Activated CD4-positive, CD25-positive, alpha-beta regulatory T cell treated with anti-CD3 and anti-CD28 coated beads, Interleukin-2, amount 50 U/mL, for 72 hours (primary cell): Measurements from ENCODE around the gene CDHR3.
"Not testable (repeated sequence)": the region's sequence is repeated elsewhere in the genome, so short reads cannot be mapped to it uniquely, and the experiment has no call there.

Source experiments
- DNase-seq: peaks from one replicate; pipeline ENCODE4 v3.0.0; 2021

CDHR3 gene

DNA sequence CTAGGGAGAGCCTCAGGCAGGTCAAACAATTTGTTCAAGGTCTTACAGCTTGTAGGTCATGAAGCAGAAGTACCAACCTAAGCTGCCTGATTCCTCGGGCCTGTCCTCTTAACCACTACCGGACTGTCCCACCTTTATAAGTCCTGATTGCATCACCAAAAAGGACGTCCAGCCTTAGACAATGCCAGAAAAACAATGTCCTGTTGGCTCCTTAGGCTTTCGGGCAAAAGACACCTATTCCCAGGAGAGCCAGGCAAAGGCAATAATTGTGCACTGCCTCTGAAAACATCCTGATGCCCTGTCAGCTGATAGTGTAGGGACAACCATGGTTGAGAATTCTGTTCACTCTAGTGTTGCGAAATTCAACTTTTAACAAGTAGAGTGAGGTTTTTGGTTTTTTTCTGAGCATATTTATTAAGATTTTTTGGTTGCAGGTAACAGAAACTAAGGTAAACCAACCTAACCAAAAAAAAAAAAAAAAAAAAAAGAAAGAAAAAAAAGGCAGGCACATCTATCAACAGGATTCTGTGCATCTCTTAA, 40.5 kb downstream of the CDHR3 start:
- no peak for DNase-seq

DNA sequence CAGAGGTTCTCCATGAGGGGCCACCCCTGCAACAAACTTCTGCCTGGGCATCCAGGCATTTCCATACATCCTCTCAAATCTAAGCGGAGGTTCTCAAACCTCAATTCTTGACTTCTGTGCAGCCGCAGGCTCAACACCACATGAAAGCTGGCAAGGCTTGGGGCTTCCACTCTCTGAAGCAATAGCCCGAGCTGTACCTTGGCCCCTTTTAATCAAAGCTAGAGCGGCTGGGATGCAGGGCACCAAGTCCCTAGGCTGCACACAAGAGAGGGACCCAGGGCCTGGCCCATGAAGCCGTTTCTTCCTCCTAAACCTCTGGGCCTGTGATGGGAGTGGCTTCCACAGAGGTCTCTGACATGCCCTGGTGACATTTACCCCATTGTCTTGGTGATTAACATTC, 43.8 kb downstream of the CDHR3 start:
- DNase-seq: no peak

DNA sequence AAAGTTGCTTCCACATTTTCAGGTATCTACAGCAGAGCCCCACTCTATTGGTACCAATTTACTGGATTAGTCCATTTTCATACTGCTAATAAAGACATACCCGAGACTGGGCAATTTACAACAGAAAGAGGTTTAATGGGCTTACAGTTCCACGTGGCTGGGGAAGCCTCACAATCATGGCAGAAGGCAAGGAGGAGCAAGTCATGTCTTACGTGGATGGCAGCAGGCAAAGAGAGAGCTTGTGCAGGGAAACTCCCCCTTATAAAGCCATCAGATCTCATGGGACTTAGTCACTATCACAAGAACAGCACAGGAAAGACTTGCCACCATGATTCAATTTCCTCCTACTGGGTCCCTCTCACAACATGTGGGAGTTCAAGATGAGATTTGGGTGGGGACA, 44.7 kb downstream of the CDHR3 start:
- not testable (repeated sequence) for DNase-seq

DNA sequence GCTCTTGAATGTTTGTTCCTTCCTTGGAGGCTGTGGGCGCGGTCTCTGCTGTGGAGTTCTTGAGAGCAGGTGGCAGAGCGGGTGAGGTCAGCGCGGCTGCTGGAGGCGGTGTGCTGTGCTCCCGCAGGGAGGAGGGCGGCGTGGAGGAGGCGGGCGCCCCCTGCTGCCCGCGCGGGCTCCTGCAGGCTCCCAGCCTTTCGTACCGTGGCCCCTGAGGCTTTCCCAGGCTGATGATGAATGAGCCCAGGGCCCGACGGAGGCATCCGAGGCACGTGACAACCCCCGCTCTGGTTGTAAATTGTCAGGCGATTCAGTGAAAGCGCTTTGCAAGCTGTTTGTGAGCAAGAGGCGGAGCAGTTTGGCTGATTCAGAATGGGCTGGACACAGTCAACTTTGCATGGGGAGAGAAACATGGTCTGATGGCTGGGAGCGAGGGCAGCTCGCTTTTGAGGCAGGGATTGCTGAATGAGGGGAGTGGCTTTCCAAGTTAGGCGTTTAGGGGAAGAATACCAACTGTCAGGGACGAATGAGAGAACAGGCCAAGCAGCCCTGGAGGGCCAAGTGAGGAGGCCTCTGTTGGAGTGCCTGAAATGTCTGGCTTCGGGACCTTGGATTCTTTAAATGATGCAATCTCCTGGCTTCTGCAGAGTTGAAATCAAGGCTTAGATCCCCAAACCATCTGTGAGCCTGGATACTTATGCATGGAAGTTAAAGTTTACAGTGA, 46.6 kb downstream of the CDHR3 start:
- DNase-seq: peak; percentile 84

DNA sequence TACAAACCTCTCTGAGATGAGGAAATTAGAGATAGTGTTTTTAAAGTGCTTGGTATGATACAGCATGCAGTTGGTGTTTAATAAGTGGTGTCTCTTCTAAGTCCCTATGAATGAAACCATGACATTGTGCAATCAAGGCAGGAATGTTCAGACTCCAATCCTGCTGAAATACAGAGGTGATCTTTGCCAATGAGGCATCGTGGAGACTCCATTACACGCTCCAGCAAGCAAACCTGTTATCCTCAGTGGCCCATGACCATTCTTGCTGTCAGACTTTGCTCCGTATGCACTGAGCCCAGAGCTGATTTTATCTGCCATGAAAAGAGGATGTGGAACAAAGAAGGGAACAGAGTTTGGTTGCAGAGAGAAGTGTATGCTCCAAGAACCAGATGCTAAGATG, 47.3 kb downstream of the CDHR3 start:
- DNase-seq: no peak

DNA sequence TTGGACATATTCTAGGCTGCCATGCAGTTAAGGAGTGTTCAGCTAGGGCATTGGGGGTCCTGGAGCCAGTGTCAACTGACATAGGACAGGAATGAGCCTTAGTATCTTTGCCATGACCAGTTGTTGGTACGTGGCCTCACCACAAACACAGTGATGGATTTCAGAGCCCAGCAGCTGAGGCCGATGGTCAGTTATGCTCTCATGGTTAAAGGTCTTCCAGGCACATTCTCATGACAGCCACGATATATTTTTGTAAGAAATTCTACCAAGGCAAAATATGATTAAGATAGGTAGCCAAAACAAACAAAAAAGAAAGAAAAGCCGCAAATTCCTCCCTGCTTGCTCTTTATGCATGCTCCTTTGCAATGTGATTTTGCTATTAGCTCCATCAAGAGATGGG, 47.8 kb downstream of the CDHR3 start:
- no peak for DNase-seq

DNA sequence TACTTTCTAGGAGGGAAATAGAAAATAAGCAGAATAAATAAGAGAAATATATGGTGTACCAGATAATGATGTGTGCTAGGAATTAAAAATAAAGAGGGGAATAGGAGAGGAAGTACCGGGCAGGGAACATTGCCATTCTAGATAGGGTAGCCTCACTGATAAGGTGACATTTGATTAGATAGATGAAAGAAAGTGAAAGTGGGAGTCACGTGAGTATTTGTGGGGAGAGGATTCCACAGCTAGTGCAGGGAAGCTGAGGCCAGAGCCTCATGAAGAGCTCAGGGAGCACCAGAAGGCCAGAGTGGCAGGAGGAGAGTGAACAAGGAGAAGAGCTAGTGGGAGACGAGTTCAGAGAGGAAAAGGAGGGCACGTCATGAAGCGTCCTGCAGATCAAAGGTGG, 49.1 kb downstream of the CDHR3 start:
- DNase-seq: no peak

DNA sequence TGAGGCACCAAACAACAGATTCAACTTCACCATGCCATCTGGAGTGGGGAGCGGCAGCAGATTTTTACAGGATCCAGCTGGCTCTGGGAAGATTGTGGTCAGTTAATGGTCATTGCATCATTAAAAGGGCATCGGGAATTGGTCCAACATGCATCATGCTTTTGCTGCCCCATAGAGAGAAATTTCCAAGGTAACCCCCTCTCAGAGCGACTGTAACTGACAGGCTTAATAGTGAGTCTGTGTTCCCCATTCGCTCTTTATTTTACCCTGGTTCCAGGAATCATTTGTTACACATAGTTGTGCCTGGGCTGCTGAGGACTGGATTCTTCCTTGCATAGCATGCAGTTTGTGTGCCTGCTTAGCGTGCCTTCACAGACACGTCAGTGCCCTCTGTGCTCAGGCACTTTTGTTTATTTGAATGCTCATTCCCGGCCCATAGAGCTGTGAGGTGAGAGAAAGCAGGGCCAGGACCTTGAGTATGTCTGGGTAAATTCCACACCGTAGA, 49.9 kb downstream of the CDHR3 start:
- no peak for DNase-seq

DNA sequence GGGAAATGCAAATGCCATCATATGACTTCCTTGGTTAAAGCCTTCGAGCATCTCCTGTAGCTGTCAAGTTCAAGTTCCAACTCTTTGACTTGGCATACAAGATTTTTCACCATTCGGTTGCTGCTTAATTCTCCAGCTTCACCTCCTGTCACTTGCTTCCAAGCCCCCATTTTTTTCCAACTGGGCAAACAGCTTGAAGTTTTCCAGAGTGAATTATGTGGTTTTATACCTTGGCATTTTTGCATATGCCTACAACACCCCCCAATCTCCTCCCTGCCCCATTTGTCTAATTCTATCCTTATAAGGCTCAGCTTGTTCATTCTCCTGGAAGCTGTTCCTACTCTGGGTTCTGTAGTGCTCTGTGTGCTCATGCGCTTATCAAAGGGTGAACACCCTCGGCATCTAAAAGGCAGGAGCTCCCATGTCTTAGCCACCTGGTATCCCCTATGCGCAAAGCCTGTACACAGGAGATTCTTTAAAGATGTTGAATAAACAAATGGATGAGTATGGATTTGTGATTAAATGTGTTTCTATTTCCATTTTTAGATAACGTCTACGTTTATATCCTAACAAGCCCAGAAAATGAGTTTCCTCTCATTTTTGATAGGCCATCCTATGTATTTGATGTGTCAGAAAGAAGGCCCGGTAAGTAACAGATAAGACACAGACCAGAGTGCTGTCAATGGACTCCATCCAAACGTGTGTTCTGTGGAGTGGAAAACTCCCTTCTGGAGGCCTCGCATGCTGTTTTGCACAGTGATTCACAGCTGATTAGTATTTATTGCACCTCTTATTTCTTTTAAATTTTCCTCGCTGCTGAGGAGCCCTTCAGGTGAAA, 52.5 kb downstream of the CDHR3 start:
- DNase-seq: no peak

DNA sequence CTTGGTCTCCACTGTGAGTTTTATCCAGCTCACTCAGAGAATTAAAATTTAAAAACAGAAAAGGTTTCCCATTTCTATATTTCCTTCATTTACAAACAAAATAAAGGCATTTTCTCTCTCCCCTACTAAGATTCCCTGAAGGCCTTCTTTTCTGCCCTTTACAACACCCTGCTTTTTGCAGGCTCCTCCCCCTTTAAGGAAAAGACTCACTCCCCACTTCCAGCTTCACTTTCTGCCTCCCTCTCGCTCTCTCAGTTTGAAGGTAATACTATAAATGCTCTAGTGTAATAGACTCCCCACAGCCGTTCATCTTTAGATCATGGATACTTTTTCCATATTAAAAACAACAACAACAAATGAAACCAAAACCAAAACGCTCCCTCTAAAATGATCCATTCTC, 53.3 kb downstream of the CDHR3 start:
- no peak for DNase-seq

DNA sequence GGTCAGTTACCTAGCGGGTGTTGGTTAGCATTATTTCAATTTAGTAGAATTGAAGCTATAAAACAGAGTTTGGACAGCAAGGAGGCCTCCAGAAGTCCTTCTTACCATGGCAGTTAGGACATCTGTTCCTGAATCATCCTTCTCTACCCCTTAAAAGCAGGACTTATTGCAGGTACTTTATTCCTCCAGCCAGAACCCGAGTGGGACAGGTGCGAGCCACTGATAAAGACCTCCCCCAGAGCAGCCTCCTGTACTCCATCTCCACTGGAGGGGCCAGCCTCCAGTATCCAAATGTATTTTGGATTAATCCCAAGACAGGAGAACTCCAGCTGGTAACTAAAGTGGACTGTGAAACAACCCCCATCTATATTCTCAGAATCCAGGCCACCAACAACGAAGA, 54.6 kb downstream of the CDHR3 start:
- DNase-seq: no peak

DNA sequence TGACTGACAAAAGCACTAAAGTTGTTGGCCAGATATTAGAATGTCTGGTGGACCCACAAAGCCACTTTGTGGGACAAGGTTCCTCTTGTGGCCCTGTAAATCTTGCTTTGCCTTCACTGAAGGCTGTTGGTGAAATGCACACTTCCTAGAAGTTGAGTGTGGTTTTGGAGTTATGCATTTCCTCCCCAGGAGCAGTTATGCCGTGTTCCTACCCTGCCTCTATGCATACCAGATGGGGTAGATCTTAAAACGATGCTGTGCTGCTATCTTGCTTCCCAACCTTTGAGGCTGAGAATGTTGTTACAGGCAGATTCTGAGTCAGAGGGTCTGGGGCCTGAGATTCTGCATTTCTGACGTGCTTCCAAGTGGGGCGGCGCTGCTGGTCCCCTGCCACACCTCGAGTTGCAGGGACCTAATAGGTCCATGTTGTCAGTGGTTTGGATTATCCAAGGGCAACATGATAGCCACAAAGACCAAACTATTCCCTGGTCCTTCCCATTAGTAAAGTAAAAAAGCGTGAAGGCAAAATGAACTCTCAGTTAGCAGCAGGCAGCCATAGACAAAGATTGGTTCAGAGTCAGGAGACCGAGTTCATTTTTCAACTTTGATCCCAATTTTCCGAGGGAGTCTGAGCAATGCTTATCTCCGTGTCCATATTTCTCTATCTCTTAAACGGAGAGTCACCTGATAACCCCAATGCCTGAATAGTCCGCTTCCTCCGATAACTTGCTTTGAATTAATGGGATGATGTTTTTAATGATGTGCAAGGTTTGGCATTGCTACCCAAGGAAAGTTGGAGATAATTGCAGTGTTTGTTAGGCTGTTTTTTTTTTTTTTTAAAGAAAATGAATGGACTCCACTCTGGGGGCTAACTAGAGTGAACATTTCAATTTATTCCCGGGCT, 55.8 kb downstream of the CDHR3 start:
- DNase-seq: no peak

DNA sequence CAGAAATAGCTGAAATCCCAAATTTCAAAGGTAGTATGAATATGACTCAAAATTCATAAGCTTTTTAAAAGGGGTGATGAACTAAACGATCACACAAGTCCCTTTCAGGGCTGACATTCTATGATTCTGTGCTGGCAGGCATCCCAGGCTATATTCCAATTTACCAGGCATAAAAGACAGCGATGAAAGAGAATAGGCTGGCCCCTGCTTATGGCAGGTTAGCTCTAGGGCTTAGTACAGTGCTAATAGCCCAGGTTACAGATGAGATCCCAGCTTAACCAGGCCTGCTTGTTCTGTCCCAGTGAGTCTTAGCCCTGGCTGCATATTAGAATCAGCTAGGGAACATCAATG, 56.4 kb downstream of the CDHR3 start:
- no peak for DNase-seq

DNA sequence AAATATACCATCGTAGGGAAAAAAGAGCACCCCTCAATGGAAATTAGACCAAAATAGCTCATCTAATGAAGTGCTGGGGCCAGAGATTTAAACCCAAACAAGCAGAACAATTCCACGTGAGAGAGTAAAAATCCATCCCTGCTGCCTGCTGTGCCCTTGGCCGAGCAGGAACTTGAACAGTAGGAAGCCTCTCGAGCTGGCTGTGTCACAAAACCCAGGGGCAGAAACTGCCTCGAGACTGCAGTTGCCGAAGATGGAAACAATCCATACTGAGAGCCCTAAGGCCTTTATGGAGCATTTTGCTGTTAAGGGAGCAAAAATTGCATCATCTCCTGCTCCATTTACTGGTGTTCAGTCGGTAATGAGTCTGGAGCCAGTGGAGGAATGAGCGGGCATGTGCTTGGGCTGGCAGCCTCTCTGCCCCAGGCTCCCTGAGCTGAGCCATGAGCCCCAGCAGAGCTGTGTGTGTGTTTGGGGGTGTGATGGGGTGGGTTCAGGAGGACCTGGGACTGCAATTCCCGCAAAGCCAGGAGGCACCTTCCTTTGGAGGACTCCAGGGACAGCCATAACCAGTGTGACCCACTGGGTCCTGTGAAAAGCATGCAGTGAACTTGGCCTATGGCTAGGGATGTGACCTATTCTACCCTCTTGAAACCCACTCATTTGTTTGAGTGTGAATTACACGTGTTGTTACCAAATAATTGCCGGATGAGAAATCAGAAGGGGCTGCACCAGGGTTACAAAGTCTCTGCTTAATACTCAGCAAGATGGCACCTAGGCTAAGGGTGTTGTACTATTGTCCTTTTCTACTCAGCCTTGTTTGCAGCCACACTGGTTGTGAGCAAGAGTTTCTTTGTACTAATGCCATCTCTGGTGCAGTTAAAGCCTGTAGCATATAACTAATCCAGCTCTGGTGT, 58.3 kb downstream of the CDHR3 start:
- no peak for DNase-seq

DNA sequence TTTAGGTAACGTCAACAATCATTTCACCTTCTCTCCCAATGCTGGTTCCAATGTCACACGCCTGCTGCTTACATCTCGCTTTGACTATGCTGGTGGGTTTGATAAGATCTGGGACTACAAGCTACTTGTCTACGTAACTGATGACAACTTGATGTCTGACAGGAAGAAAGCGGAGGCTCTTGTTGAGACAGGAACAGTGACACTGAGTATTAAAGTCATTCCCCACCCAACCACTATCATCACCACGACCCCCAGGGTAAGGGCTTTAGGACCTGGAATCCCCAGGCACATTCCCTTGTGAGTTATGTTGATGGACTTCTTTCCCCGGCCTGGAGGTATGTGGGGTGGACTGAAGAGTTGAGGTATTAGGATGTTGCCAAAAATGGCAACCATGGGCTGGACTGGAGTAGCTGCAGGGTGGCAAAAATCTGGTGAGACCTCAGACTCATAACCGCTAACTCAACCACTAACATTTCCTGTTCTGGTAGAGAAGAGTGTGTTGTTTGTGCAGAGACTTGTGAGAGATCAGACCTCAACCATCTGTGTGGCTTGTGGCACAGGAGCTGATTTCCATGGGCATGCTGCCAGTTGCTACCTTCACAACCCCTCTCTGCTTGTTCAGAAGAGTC, 59.2 kb downstream of the CDHR3 start:
- peak; percentile 46 for DNase-seq

DNA sequence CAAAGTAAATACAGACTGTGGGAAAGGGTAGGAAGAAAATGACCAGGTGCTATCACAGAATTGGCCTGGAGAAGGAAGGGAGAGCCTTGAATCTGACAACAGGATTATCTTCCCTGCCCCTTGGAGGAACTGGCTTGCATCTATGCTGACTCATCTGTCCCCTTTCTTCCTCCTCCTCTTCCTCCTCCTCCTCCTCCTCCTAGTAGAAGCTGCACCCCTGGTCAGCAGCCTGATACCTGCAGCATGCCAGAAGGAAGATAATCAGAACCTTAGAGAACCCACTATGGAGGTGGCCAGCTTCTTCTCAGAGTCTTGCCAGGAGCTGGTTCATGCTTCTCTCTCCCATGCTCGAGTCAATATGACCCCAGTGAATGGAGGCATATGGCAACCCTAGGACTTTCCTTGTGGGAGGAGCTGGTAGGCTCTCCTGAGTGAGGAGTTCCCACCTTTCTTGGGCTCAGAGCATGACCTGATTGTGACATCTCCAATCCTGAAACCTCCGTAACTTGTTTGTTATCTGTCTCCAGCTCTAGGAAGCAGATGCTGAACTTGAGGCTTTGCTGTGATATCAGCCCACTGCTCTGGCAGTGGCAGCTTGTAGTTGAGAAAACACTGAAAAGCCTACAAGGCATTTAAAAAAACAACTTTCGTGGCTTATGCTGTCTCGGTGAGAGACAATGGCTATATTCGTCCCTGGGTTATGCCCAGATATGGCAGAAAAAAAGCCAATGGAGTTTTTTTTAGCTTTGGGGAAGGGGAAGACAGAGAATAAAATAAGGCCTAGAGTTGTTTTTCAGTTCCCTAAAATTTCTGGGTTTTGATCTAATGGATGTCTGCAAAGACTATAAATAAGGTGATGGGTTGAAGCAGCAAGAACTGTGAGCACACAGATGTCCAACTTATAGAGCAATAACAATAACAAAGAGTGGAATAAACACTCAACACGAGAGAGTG, 60.6 kb downstream of the CDHR3 start:
- no peak for DNase-seq

DNA sequence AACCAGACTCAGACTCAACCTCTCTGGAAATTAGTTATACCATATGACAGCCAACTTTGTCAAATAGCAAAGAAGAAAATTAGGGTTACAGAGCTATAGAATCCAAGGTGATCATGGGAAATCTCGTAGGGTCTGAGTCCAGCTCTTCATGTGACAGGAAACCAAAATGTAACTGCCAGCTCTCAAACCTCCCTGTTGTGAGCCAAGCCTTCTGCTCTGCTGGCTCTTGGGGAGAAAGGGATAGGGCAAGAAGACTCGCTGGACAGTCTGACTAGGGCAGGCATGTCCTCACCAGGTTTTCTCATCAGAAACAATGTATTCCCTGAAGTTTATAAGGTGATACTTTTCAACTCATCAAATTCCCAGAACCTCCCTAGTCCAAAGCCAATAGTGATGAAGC, 63.0 kb downstream of the CDHR3 start:
- DNase-seq: no peak

DNA sequence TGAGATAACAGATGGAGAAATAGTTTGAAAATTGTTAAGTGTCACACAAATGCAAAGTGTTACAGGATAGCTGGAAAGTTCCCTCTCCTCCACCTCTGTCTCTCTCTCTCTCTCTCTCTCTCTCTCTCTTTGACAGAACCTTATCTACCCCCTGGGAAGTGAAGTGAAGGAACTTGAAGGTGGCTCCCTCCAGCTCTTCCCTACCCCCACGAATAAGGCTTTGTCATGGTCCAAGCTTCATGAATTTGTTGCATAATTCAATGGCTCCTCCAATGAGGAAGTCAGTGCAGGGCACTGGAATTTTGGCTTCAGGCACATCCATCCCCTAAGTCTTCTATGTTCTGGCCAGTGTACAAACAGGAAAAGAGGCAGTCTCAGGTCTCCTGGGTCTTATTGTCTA, 66.4 kb downstream of the CDHR3 start:
- DNase-seq: no peak

DNA sequence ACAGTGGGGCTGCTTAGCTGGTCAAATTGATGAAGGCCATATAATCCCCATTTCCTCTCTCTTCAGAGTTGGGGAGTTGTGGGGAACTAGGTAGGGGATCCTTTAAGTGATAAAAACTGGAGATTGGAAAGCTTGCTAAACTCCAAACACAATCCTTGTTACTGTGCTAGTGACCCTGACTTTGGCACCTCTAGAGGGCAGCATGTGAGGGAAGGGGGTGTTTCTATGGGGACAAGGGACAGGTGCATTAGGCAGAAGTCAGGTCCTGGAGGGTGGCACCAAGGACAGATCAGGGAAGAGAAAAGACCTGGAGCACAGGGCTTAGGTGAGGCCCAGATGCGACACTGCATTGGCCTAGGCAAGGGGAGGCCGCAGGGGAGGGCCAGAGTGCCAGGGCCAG, 66.9 kb downstream of the CDHR3 start:
- DNase-seq: no peak
